G401.6 (cell line): Measurements from ENCODE around the gene AGER.
"Not testable (repeated sequence)": the region's sequence is repeated elsewhere in the genome, so short reads cannot be mapped to it uniquely, and the experiment has no call there.

ENCODE experiments used
- FAIRE-seq: peaks from 2 replicates; lab custom pipeline; 2012; peaks lifted over from hg19 to GRCh38; lab: Jason Lieb, UNC

The AGER gene

GRCh38 chr6:32148289-32149091, 35.6 kb downstream of the AGER start:
- FAIRE-seq, result no peak

- FAIRE-seq, result no peak
Measured at GRCh38 chr6:32147401-32148132, 36.5 kb downstream of the AGER start.

- no peak for FAIRE-seq
Measured at GRCh38 chr6:32146687-32147086, 37.4 kb downstream of the AGER start.

- FAIRE-seq, result no peak
Measured at GRCh38 chr6:32146287-32146686, 37.8 kb downstream of the AGER start.

- FAIRE-seq, result not testable (repeated sequence)
Measured at GRCh38 chr6:32144238-32144637, 39.8 kb downstream of the AGER start.

GRCh38 chr6:32140420-32141046, 43.5 kb downstream of the AGER start:
- no peak for FAIRE-seq

GRCh38 chr6:32139590-32139989, 44.5 kb downstream of the AGER start:
- no peak for FAIRE-seq

GRCh38 chr6:32137454-32137853, 46.6 kb downstream of the AGER start:
- no peak for FAIRE-seq

GRCh38 chr6:32133786-32134185, 50.3 kb downstream of the AGER start:
- FAIRE-seq, result no peak

GRCh38 chr6:32132110-32132509, 51.9 kb downstream of the AGER start:
- FAIRE-seq, result no peak

GRCh38 chr6:32131439-32131948, 52.6 kb downstream of the AGER start:
- no peak for FAIRE-seq
